ENCODE results near the gene LARGE1.

Gene LARGE1

DNA sequence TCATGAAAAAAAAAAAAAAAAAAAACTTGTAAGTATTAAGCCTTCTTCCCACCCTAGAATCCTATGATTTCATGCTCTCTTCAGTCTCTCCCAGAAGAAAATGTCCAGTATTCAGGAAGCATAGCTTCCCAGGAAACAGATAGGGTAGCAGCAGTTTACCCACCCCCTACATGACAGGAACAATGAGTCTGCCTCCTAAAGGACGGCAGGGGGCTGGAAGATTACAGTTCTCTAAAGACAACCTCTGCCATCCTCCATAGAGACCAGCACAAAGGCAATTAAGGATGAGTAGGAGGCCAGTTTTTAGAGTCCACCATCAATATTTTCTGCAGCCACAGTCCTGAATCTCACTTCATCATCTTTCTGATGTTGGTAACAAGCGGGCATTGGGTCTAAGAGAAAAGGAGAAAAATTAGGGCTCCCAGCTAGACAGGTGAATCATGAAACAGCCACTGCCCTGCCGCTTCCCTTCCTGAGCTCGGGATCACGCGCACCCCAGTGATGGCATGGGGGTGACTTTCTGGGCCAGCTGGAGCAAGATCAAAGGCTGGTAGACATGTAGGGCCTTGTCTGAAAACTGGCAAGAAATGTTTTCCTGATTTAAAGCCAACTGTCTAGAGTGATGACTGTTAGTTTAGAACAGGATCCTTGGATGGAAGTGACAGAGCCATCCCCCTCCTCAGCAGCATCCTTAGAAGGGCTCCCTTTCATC, 322.8 kb downstream of the LARGE1 start:
- TF ChIP-seq REST (IDR thresholded peaks at IDR 0.05; ENCODE audit: insufficient read depth in 1 of 2, low read depth in 2 of 2, low read length in 2 of 2) (no peak), FOXP2 (optimal IDR thresholded peaks at IDR 0.05; ENCODE audit: borderline replicate concordance, extremely low read depth, extremely low read length, insufficient read depth) (no peak), POLR2AphosphoS5 (IDR thresholded peaks at IDR 0.05; ENCODE audit: low read depth, low read length) (no peak), SIN3A (IDR thresholded peaks at IDR 0.05; ENCODE audit: borderline replicate concordance, insufficient read depth, low read length) (no peak), TAF1 (IDR thresholded peaks at IDR 0.05; ENCODE audit: borderline replicate concordance, insufficient read depth, low read length) (no peak)

- no peak for TF ChIP-seq REST (IDR thresholded peaks at IDR 0.05; ENCODE audit: insufficient read depth in 1 of 2, low read depth in 2 of 2, low read length in 2 of 2)
- TF ChIP-seq SIN3A (IDR thresholded peaks at IDR 0.05; ENCODE audit: borderline replicate concordance, insufficient read depth, low read length) = no peak
- TF ChIP-seq TAF1 (IDR thresholded peaks at IDR 0.05; ENCODE audit: borderline replicate concordance, insufficient read depth, low read length) = no peak
- TF ChIP-seq POLR2AphosphoS5 (IDR thresholded peaks at IDR 0.05; ENCODE audit: low read depth, low read length) = no peak
- TF ChIP-seq FOXP2 (optimal IDR thresholded peaks at IDR 0.05; ENCODE audit: borderline replicate concordance, extremely low read depth, extremely low read length, insufficient read depth) = no peak
Observed at GRCh38 chr22:33593818-33594217, 326.5 kb downstream of the LARGE1 start.

- no peak for TF ChIP-seq SIN3A (IDR thresholded peaks at IDR 0.05; ENCODE audit: borderline replicate concordance, insufficient read depth, low read length)
- TF ChIP-seq FOXP2 (optimal IDR thresholded peaks at IDR 0.05; ENCODE audit: borderline replicate concordance, extremely low read depth, extremely low read length, insufficient read depth) = no peak
- no peak for TF ChIP-seq TAF1 (IDR thresholded peaks at IDR 0.05; ENCODE audit: borderline replicate concordance, insufficient read depth, low read length)
- no peak for TF ChIP-seq POLR2AphosphoS5 (IDR thresholded peaks at IDR 0.05; ENCODE audit: low read depth, low read length)
- TF ChIP-seq REST (IDR thresholded peaks at IDR 0.05; ENCODE audit: insufficient read depth in 1 of 2, low read depth in 2 of 2, low read length in 2 of 2) = no peak
Observed at GRCh38 chr22:33591946-33592345, 328.3 kb downstream of the LARGE1 start.

GRCh38 chr22:33589297-33589696, 331.0 kb downstream of the LARGE1 start:
- TF ChIP-seq SIN3A (IDR thresholded peaks at IDR 0.05; ENCODE audit: borderline replicate concordance, insufficient read depth, low read length) (no peak), REST (IDR thresholded peaks at IDR 0.05; ENCODE audit: insufficient read depth in 1 of 2, low read depth in 2 of 2, low read length in 2 of 2) (no peak), FOXP2 (optimal IDR thresholded peaks at IDR 0.05; ENCODE audit: borderline replicate concordance, extremely low read depth, extremely low read length, insufficient read depth) (no peak), POLR2AphosphoS5 (IDR thresholded peaks at IDR 0.05; ENCODE audit: low read depth, low read length) (no peak), TAF1 (IDR thresholded peaks at IDR 0.05; ENCODE audit: borderline replicate concordance, insufficient read depth, low read length) (no peak)
